K562 (cell line): Measurements from ENCODE around the gene TRERF1. TPM values are rescaled to one million over a fixed set of nuclear protein-coding genes. Genes with fewer than 3 reads are reported as not detected.

Experiments
- ATAC-seq: fragments of 200-7000 bp; cut with Tn5 transposase; 3 replicates; pipeline ENCODE4 v1.9.1; 2020; ENCODE audit warnings: moderate library complexity
- BruUV-seq: library from RNA; stranded (reverse); fragments of 400-500 nt; replicated peaks from 2 replicates; lab custom pipeline; 2021; lab: Mats Ljungman, UMichigan
- CTCF ChIA-PET: fragments of 300-600 bp; formaldehyde crosslinking; extraction: SDS; loops from one replicate; lab custom pipeline; 2021; ENCODE audit warnings: low intra/inter-chr PET ratio; lab: Yijun Ruan, JAX
- POLR2A ChIA-PET: fragments of 300-600, 350-650 bp; sonication (Branson Sonifier 250); formaldehyde crosslinking; extraction: SDS; loops from one replicate; lab custom pipeline; 2021; ENCODE audit warnings: antibody characterized with exemption, inconsistent platforms; lab: Yijun Ruan, JAX
- DNase-seq, 4 experiments: peaks; one replicate each; pipeline versions ENCODE4 v3.0.0 to v3.0.0-alpha.2; 2011 to 2018; ENCODE audit warnings: low spot score in 3 of 4, mixed read lengths in 3 of 4; ENCODE audit errors: extremely low read depth in 1 of 4
- FAIRE-seq: peaks from 2 replicates; lab custom pipeline; 2011; peaks lifted over from hg19 to GRCh38; lab: Jason Lieb, UNC
- H2AFZ ChIP-seq: 2 replicates; pipeline ENCODE4 v1.6.0; 2011; ENCODE audit warnings: low read depth, low read length, control low read depth, inconsistent platforms
- H3K27ac ChIP-seq: fragments of 200-600 bp; 3 replicates; pipeline ENCODE4 v1.8.0; 2011; ENCODE audit warnings: low read depth, mild to moderate bottlenecking, control low read depth, inconsistent platforms, low read length, moderate library complexity, mixed read lengths; ENCODE audit errors: extremely low read depth
- H3K27me3 ChIP-seq, 2 experiments: fragments of 300-600 bp in 1 of 2; 2 replicates in 1 of 2; 3 replicates in 1 of 2; pipeline versions ENCODE4 v1.6.0 to v1.8.0; 2011; ENCODE audit warnings: inconsistent platforms in 2 of 2, low read length in 2 of 2, mild to moderate bottlenecking in 1 of 2, mixed read lengths in 1 of 2, moderate library complexity in 1 of 2; ENCODE audit not compliant: control insufficient read depth in 2 of 2, insufficient read depth in 2 of 2
- H3K36me3 ChIP-seq: fragments of 300-600 bp; 3 replicates; pipeline ENCODE4 v1.8.0; 2011; ENCODE audit warnings: mild to moderate bottlenecking, low read length, inconsistent platforms; ENCODE audit not compliant: control insufficient read depth, insufficient read depth
- H3K4me1 ChIP-seq, 2 experiments: fragments of 200-600 bp in 1 of 2; replicated peaks in 1 of 2; 2 replicates in 1 of 2; 3 replicates in 1 of 2; pipeline versions ENCODE4 v1.5.1 to v1.8.0; 2011; ENCODE audit warnings: inconsistent platforms in 2 of 2, low read length in 2 of 2, mild to moderate bottlenecking in 1 of 2, mixed read lengths in 1 of 2, moderate library complexity in 1 of 2; ENCODE audit not compliant: control insufficient read depth in 2 of 2, insufficient read depth in 2 of 2
- H3K4me2 ChIP-seq: 2 replicates; pipeline ENCODE4 v1.6.1; 2011; ENCODE audit warnings: low read length, control low read depth, inconsistent platforms, mixed read lengths; ENCODE audit not compliant: insufficient read depth
- H3K4me3 ChIP-seq: fragments of 200-600 bp; sonication (generic), shearing (Covaris generic); 2 replicates; pipeline ENCODE4 v1.5.1; 2016; ENCODE audit warnings: control low read depth, inconsistent platforms
- H3K79me2 ChIP-seq: fragments of 200-600 bp; 3 replicates; pipeline ENCODE4 v1.8.0; 2011; ENCODE audit warnings: low read length, inconsistent platforms; ENCODE audit not compliant: control insufficient read depth, insufficient read depth
- H3K9ac ChIP-seq, 2 experiments: 2 replicates each; pipeline versions ENCODE4 v1.6.0 to v1.6.1; 2011; ENCODE audit warnings: low read depth in 2 of 2, low read length in 2 of 2, control low read depth in 1 of 2, inconsistent platforms in 1 of 2, mild to moderate bottlenecking in 1 of 2, mixed read lengths in 1 of 2; ENCODE audit not compliant: insufficient read depth in 1 of 2
- H3K9me1 ChIP-seq: one replicate; pipeline ENCODE4 v1.6.0; 2011; ENCODE audit warnings: inconsistent platforms, mild to moderate bottlenecking, low read length, moderate library complexity; ENCODE audit not compliant: control insufficient read depth, insufficient read depth
- H3K9me3 ChIP-seq: replicated peaks from 2 replicates; pipeline ENCODE4 v1.5.1; 2011; ENCODE audit warnings: low read depth, low read length, inconsistent platforms; ENCODE audit not compliant: control insufficient read depth, insufficient read depth
- H4K20me1 ChIP-seq: replicated peaks from 2 replicates; pipeline ENCODE4 v1.6.1; 2011; ENCODE audit warnings: low read length, inconsistent platforms, mixed read lengths; ENCODE audit not compliant: control insufficient read depth, insufficient read depth
- FOXM1 ChIP-seq, 2 experiments: fragments of 450-650 bp in 1 of 2; sonication (generic) in 1 of 2; formaldehyde crosslinking in 1 of 2; IDR thresholded peaks; 2 replicates each; pipeline versions ENCODE4 v1.6.1 to v1.9.0; 2017 to 2022; ENCODE audit warnings: low read depth in 2 of 2, mild to moderate bottlenecking in 2 of 2, missing genetic modification reagents in 1 of 2, moderate library complexity in 1 of 2
- MBD2 ChIP-seq: sonication (generic); IDR thresholded peaks from 2 replicates; pipeline ENCODE4 v1.6.1; 2016; ENCODE audit warnings: low read depth, borderline replicate concordance
- RAD21 ChIP-seq, 2 experiments: fragments of 250-450 bp in 1 of 2; fragments of 450-650 bp in 1 of 2; sonication (Bioruptor Pico) in 1 of 2; formaldehyde crosslinking in 1 of 2; IDR thresholded peaks in 1 of 2; conservative IDR thresholded peaks in 1 of 2; 2 replicates each; pipeline versions ENCODE4 v1.4.0 to v1.8.0; 2020 to 2022; ENCODE audit warnings: mild to moderate bottlenecking in 2 of 2, moderate library complexity in 1 of 2
- RAD51 ChIP-seq: fragments of 450-650 bp; IDR thresholded peaks from 2 replicates; pipeline ENCODE4 v1.7.1; 2016; ENCODE audit warnings: low read depth, mild to moderate bottlenecking, borderline replicate concordance
- SIRT6 ChIP-seq: IDR thresholded peaks from one replicate; pipeline ENCODE4 v1.6.1; 2012; ENCODE audit warnings: low read depth, mild to moderate bottlenecking, control low read depth, inconsistent platforms, low read length, moderate library complexity
- SMARCB1 ChIP-seq: IDR thresholded peaks from 2 replicates; pipeline ENCODE4 v1.6.1; 2011; ENCODE audit warnings: improper control_type of control experiment, low read depth; ENCODE audit not compliant: insufficient read length
- THAP12 ChIP-seq: fragments of 250-450 bp; sonication (Bioruptor Pico); IDR thresholded peaks from 2 replicates; pipeline ENCODE4 v1.9.0; 2021; ENCODE audit warnings: mild to moderate bottlenecking, inconsistent platforms
- ZNF133 ChIP-seq: fragments of 250-450 bp; sonication (Bioruptor Pico); IDR thresholded peaks from 2 replicates; pipeline ENCODE4 v1.4.0; 2020; ENCODE audit warnings: mild to moderate bottlenecking
- ZNF830 ChIP-seq: fragments of 250-450 bp; sonication (Bioruptor Pico); IDR thresholded peaks from 2 replicates; pipeline ENCODE4 v1.5.0; 2021; ENCODE audit warnings: mild to moderate bottlenecking
- WGBS: fragments of 100-300 bp; shearing (Covaris generic); methylation state at CpG from one replicate; pipeline ENCODE4 v1.1.6; 2016; ENCODE audit warnings: low coverage, mixed read lengths; ENCODE audit not compliant: insufficient coverage; ENCODE audit errors: missing lambda C conversion rate; 5-methylcytosine and 5-hydroxymethylcytosine counted together
- in situ Hi-C: fragments of 300-500 bp; cut with MboI; formaldehyde crosslinking; loops from 4 replicates; pipeline ENCODE4 v1.15.0; 2018; ENCODE audit warnings: inconsistent platforms, mixed read lengths
- intact Hi-C: fragments of 100-400 bp; cut with micrococcal nuclease; formaldehyde crosslinking; loops from 2 replicates; pipeline ENCODE4 v1.14.2; 2022
- polyA plus RNA-seq, 8 experiments: library from polyadenylated mRNA; depleted of rRNA in 4 of 8; stranded (reverse) in 5 of 8; unstranded in 3 of 8; fragments of >200 nt; fragmentation: Nextera tagmentation in 2 of 8; fragmentation: Illumina TruSeq in 1 of 8; extraction: Ambion mirVana in 2 of 8; extraction: Trizol in 1 of 8; gene quantifications; 2 replicates each; pipeline versions ENCODE4 v1.2.1 to v1.2.3, GENCODE V29; 2011 to 2014; ENCODE audit warnings: inconsistent platforms in 1 of 8, missing spikeins in 1 of 8
- total RNA-seq, 7 experiments: library from RNA; depleted of rRNA in 6 of 7; stranded (reverse); fragments of >200 nt in 6 of 7; fragmentation: Illumina TruSeq in 2 of 7; extraction: Trizol in 2 of 7; gene quantifications; 2 replicates each; pipeline versions ENCODE4 v1.2.1 to v1.2.3, GENCODE V29; 2011 to 2021; ENCODE audit warnings: low replicate concordance in 1 of 7

The TRERF1 gene
- total and polyA plus RNA-seq, 9 of the 15 experiments (the other 6 are each of a cell fraction or from before 2014, with no cell fraction given): 0.04 to 0.20 (median 0.07) TPM; not detected in 3

GRCh38 chr6:42212442-42212841 lies 239.3 kb downstream of the TRERF1 start:
- DNase-seq (no peak), ATAC-seq (no peak), FAIRE-seq (no peak)
- Histone ChIP-seq H3K79me2 (peaks cover 44% of the 10 kb centered on the region), H3K36me3 (peaks cover 76% of the 10 kb centered on the region), H3K9me3 (no peaks in the 10 kb centered on the region), H3K9ac (no peak overlapping the region), H3K4me2 (no peak overlapping the region), H3K4me3 (no peak overlapping the region), H3K27me3 (no peaks in the 10 kb centered on the region), H3K27ac (no peak overlapping the region), H4K20me1 (no peaks in the 10 kb centered on the region), H3K9me1 (no peaks in the 10 kb centered on the region), H2AFZ (no peak overlapping the region), H3K4me1 (peaks cover 6 to 14% of the 10 kb centered on the region in 2 experiments; a peak in 4 of 5 replicates)
- WGBS: 84% methylated on average over 3 of the region's 3 CpGs
- CTCF ChIA-PET: interaction anchor here (0.5 kb wide), 1 partner anchor 289 kb away, joined by 5 read pairs; no protein-coding TSS in a partner anchor
- POLR2A ChIA-PET: interaction anchor here (0.7 to 1.9 kb wide), 2 partner anchors 9 to 17 kb away, joined by 3 to 5 read pairs; partner anchors contain the start of gene GUCA1B
- TF ChIP-seq FOXM1 (IDR thresholded peaks at IDR 0.05; ENCODE audit: low read depth) (no peak), FOXM1 (CRISPR knock-in tag; IDR thresholded peaks at IDR 0.05; ENCODE audit: low read depth) (no peak), ZNF133 (CRISPR knock-in tag) (no peak), RAD21 (CRISPR knock-in tag; conservative IDR thresholded peaks at IDR 0.05 in 1 of 2, IDR thresholded peaks at IDR 0.05 in 1 of 2) (no peak), SIRT6 (no peak), ZNF830 (CRISPR knock-in tag) (no peak), MBD2 (no peak), SMARCB1 (no peak), RAD51 (no peak), THAP12 (no peak)
- intact Hi-C loops (loop anchor here (2.0 to 10.0 kb wide), 2 partner anchors 78 to 108 kb away; no protein-coding TSS in a partner anchor), in situ Hi-C loops (no loop called here)
- BruUV-seq: no TSS peak
